Cardiac fibroblast (primary cell): Measurements from ENCODE around the gene KBTBD2.

Experiments
- DNase-seq, 2 donors: peaks; one replicate each; pipeline versions ENCODE4 v3.0.0 to v3.0.0-alpha.2; 2010; ENCODE audit warnings: low read depth in 2 of 2
- H3K4me3 ChIP-seq, 2 donors: replicated peaks in 1 of 2; 1 replicate in 1 of 2; 2 replicates in 1 of 2; pipeline ENCODE4 v1.5.1; 2011; ENCODE audit warnings: low read depth in 2 of 2, low read length in 2 of 2, mild to moderate bottlenecking in 2 of 2, moderate library complexity in 1 of 2
- TF ChIP-seq, protein P1 (sequence below): IDR thresholded peaks from one replicate; pipeline ENCODE4 v1.5.1; 2011; ENCODE audit warnings: low read depth, mild to moderate bottlenecking, low read length, inconsistent platforms

The KBTBD2 gene

GRCh38 chr7:32891043-32891799 lies at the start of gene KBTBD2:
Gene KBTBD2, minus strand, starts transcription at chr7:32891760. Its CDS starts 12,156 bp downstream, at chr7:32879604.
- peak; percentile 84 to 93 for DNase-seq
- TF ChIP-seq, protein P1, sequence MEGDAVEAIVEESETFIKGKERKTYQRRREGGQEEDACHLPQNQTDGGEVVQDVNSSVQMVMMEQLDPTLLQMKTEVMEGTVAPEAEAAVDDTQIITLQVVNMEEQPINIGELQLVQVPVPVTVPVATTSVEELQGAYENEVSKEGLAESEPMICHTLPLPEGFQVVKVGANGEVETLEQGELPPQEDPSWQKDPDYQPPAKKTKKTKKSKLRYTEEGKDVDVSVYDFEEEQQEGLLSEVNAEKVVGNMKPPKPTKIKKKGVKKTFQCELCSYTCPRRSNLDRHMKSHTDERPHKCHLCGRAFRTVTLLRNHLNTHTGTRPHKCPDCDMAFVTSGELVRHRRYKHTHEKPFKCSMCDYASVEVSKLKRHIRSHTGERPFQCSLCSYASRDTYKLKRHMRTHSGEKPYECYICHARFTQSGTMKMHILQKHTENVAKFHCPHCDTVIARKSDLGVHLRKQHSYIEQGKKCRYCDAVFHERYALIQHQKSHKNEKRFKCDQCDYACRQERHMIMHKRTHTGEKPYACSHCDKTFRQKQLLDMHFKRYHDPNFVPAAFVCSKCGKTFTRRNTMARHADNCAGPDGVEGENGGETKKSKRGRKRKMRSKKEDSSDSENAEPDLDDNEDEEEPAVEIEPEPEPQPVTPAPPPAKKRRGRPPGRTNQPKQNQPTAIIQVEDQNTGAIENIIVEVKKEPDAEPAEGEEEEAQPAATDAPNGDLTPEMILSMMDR: no peak
- peak within 1 kb of the TSS; percentile 62 to 76 for H3K4me3 ChIP-seq

- TF ChIP-seq, protein P1: no peak
- peak overlapping the region; percentile 65 to 74 for H3K4me3 ChIP-seq
- DNase-seq: no peak
Observed at GRCh38 chr7:32941181-32941580, 49.6 kb upstream of the KBTBD2 start.

GRCh38 chr7:32937344-32938174 lies 46.0 kb upstream of the KBTBD2 start:
- TF ChIP-seq, protein P1: no peak
- no peak overlapping the region for H3K4me3 ChIP-seq
- peak; percentile 66 for DNase-seq

GRCh38 chr7:32936689-32937088 lies 45.1 kb upstream of the KBTBD2 start:
- DNase-seq: no peak
- no peak overlapping the region for H3K4me3 ChIP-seq
- TF ChIP-seq, protein P1: no peak

DNA sequence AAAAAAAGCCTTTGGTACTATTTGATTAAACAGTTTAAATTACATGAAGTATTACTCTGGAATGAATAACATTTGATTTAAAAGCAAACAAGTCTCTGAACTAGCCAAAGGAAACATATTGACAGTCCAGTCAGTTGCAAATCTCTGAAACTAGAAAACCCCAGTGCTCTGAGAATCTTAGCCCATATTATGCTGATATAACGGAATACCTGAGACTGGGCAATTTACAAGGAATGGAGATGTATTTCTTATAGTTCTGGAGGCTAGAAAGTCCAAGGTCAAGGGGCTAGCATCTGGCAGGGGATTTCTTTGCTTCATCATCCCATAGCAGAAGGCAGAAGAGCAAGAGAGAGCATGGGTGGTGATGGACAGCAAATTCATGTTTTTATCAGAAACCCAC lies 44.0 kb upstream of the KBTBD2 start:
- TF ChIP-seq, protein P1: no peak
- DNase-seq: no peak
- H3K4me3 ChIP-seq: no peak overlapping the region

GRCh38 chr7:32930378-32930777 lies 38.8 kb upstream of the KBTBD2 start:
- no peak overlapping the region for H3K4me3 ChIP-seq
- DNase-seq: no peak
- TF ChIP-seq, protein P1: no peak
